ENCODE measurements around the gene KIF5A. TPM values are rescaled to one million over a fixed set of nuclear protein-coding genes. Genes with fewer than 3 reads are reported as not detected.

The KIF5A gene
- polyA plus RNA-seq, 2 donors, result 0.12 to 0.24 TPM

GRCh38 chr12:57632073-57632957 is 82.5 kb downstream of the KIF5A start:
- peaks cover 0 to 6% of the 10 kb centered on the region in 2 donors for H3K27me3 ChIP-seq (ENCODE audit: control insufficient read depth in 1 of 2, insufficient read depth in 2 of 2, low read length in 2 of 2)

GRCh38 chr12:57632958-57633840 is 83.4 kb downstream of the KIF5A start, which contains the start of gene B4GALNT1:
B4GALNT1 (minus strand) TSS chr12:57633201; CDS start chr12:57632132, 1,069 bp downstream.
- peaks cover 0 to 4% of the 10 kb centered on the region in 2 donors for H3K27me3 ChIP-seq (ENCODE audit: control insufficient read depth in 1 of 2, insufficient read depth in 2 of 2, low read length in 2 of 2)

More at GRCh38 chr12:57632073-57632957, 82.5 kb downstream of the KIF5A start:
- Histone ChIP-seq H3K4me1 (ENCODE audit: control insufficient read depth in 2 of 2, insufficient read depth in 2 of 2, low read length in 1 of 2) (peaks cover 0 to 3% of the 10 kb centered on the region in 2 donors), H3K36me3 (ENCODE audit: control insufficient read depth in 2 of 2, insufficient read depth in 2 of 2, low read length in 1 of 2) (no peaks in the 10 kb centered on the region), H3K9me3 (ENCODE audit: control insufficient read depth in 2 of 2, insufficient read depth in 1 of 2, low read depth in 1 of 2, low read length in 1 of 2) (peaks cover 0 to 3% of the 10 kb centered on the region in 2 donors), H3K27ac (ENCODE audit: low read depth in 2 of 2, low read length in 1 of 2) (no peak overlapping the region), H3K4me3 (ENCODE audit: low read depth in 1 of 2, low read length in 2 of 2) (peak overlapping the region; percentile 34 to 36)
- 1 to 2% methylated on average over 64 to 67 of the region's 67 CpGs for WGBS, 2 donors

More at GRCh38 chr12:57632958-57633840, 83.4 kb downstream of the KIF5A start, which contains the start of gene B4GALNT1:
- no peaks in the 10 kb centered on the region for H3K9me3 ChIP-seq (ENCODE audit: control insufficient read depth in 2 of 2, insufficient read depth in 1 of 2, low read depth in 1 of 2, low read length in 1 of 2)
- H3K4me3 ChIP-seq (ENCODE audit: low read depth in 1 of 2, low read length in 2 of 2), result peak within 1 kb of the TSS; percentile 34 to 36
- 2% methylated on average over 58 of the region's 58 CpGs for WGBS, 2 donors
- no peak within 1 kb of the TSS for H3K27ac ChIP-seq (ENCODE audit: low read depth in 2 of 2, low read length in 1 of 2)
- H3K36me3 ChIP-seq (ENCODE audit: control insufficient read depth in 2 of 2, insufficient read depth in 2 of 2, low read length in 1 of 2), result no peaks in the 10 kb centered on the region
- peaks cover 0 to 2% of the 10 kb centered on the region in 2 donors for H3K4me1 ChIP-seq (ENCODE audit: control insufficient read depth in 2 of 2, insufficient read depth in 2 of 2, low read length in 1 of 2)

Other genes with a start within 250 kb of the KIF5A start
- 10 to 100 TPM; 10.4 to 12.4 TPM for gene R3HDM2, start 119.0 kb upstream of the KIF5A start, polyA plus RNA-seq
- under 1 TPM in 1 of 2 donors, not detected in 1; 0.01 TPM for gene INHBC, start 115.3 kb upstream of the KIF5A start, polyA plus RNA-seq
- gene INHBE, start 94.7 kb upstream of the KIF5A start, polyA plus RNA-seq, result under 1 TPM in 1 of 2 donors, not detected in 1; 0.01 TPM
- under 1 TPM; 0.16 to 0.28 TPM for gene GLI1, start 90.3 kb upstream of the KIF5A start, polyA plus RNA-seq
- gene ARHGAP9, start 70.2 kb upstream of the KIF5A start, polyA plus RNA-seq, result 1 to 10 TPM; 4.3 to 9.2 TPM
- 100 to 1,000 TPM in 1 of 2 donors, 10 to 100 TPM in 1; 74.4 to 106 TPM for gene MARS1, start 62.0 kb upstream of the KIF5A start, polyA plus RNA-seq
- gene DDIT3, start 29.5 kb upstream of the KIF5A start, polyA plus RNA-seq, result 10 to 100 TPM; 19.8 to 30.7 TPM
- gene MBD6, start 27.2 kb upstream of the KIF5A start, polyA plus RNA-seq, result 10 to 100 TPM; 14.7 to 35.0 TPM
- gene DCTN2, start 2.9 kb upstream of the KIF5A start, polyA plus RNA-seq, result 100 to 1,000 TPM in 1 of 2 donors, 10 to 100 TPM in 1; 77.4 to 159 TPM
- gene PIP4K2C, start 41.1 kb downstream of the KIF5A start, polyA plus RNA-seq, result 10 to 100 TPM in 1 of 2 donors, 1 to 10 TPM in 1; 9.4 to 20.3 TPM
- gene DTX3, start 54.8 kb downstream of the KIF5A start, polyA plus RNA-seq, result 10 to 100 TPM; 11.6 to 16.7 TPM
- gene ARHGEF25, start 61.4 kb downstream of the KIF5A start, polyA plus RNA-seq, result 10 to 100 TPM; 18.4 to 20.8 TPM
- gene B4GALNT1, start 83.2 kb downstream of the KIF5A start, polyA plus RNA-seq, result under 1 TPM; 0.10 to 0.18 TPM
- gene OS9, start 144.1 kb downstream of the KIF5A start, polyA plus RNA-seq, result 100 to 1,000 TPM; 106 to 120 TPM
- gene AGAP2, start 188.7 kb downstream of the KIF5A start, polyA plus RNA-seq, result under 1 TPM; 0.61 to 0.94 TPM
- gene TSPAN31, start 195.0 kb downstream of the KIF5A start, polyA plus RNA-seq, result 10 to 100 TPM; 16.3 to 19.8 TPM
- 10 to 100 TPM; 22.1 to 52.6 TPM for gene CDK4, start 202.3 kb downstream of the KIF5A start, polyA plus RNA-seq
- 10 to 100 TPM in 1 of 2 donors, 1 to 10 TPM in 1; 8.0 to 10.9 TPM for gene MARCHF9, start 205.1 kb downstream of the KIF5A start, polyA plus RNA-seq
- under 1 TPM; 0.64 to 0.96 TPM for gene CYP27B1, start 217.0 kb downstream of the KIF5A start, polyA plus RNA-seq
- gene METTL1, start 222.1 kb downstream of the KIF5A start, polyA plus RNA-seq, result 10 to 100 TPM; 18.8 to 19.3 TPM
- gene EEF1AKMT3, start 222.6 kb downstream of the KIF5A start, polyA plus RNA-seq, result 1 to 10 TPM; 1.1 to 2.4 TPM
- 10 to 100 TPM; 20.5 to 30.4 TPM for gene TSFM, start 232.7 kb downstream of the KIF5A start, polyA plus RNA-seq

Data from esophagus (tissue), 2 donors.